ENCODE results near the gene TCERG1. TPM values are rescaled to one million over a fixed set of nuclear protein-coding genes. Genes with fewer than 3 reads are reported as not detected.

The TCERG1 gene
- polyA plus RNA-seq, 3 donors, result 11.6 to 37.3 (median 18.0) TPM

DNA sequence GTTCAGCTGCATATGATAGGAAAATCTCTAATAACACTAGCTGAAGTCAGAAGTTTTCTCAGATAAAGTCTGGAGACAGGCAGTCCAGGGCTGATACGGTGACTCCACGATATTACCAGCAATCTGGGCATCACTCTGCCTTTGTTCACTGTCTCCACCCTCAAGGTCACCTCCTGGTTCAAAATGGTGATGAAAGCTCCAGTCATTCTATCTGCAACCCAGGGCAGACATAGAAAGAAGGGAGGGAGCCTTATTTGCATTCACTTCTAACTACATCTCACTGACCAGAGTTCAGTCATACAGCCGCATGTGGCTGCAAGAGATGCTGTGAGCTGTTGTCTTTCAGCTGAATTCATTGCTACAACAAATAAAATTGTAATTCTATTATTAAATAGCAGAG, 91.3 kb downstream of the TCERG1 start:
- Mint-ChIP-seq H3K9me3 (no peaks in the 10 kb centered on the region), H3K27ac (no peak overlapping the region), H3K4me1 (peaks cover 2% of the 10 kb centered on the region), H3K27me3 (ENCODE audit: low read depth in 3 of 3) (peaks cover 4 to 7% (median 6%) of the 10 kb centered on the region in 3 donors), H3K36me3 (no peaks in the 10 kb centered on the region), H3K4me3 (no peak overlapping the region)
- no peak overlapping the region for H3K4me3 ChIP-seq (replicated peaks in 1 of 3; ENCODE audit: low read depth in 2 of 3, low read length in 3 of 3)
- WGBS (ENCODE audit: insufficient coverage), result 87% methylated on average over 2 of the region's 3 CpGs
- H3K27ac ChIP-seq (ENCODE audit: low read depth in 1 of 2, low read length in 2 of 2), result no peak overlapping the region
- no peak overlapping the region for H2AFZ ChIP-seq (ENCODE audit: insufficient read depth, low read depth, low read length, poor library complexity, severe bottlenecking)
- no peaks in the 10 kb centered on the region for H3K79me2 ChIP-seq (ENCODE audit: insufficient read depth, low read length)
- no peaks in the 10 kb centered on the region for H3K36me3 ChIP-seq (replicated peaks in 1 of 2; ENCODE audit: control insufficient read depth in 1 of 2, insufficient read depth in 2 of 2, low read length in 2 of 2)
- H3K4me2 ChIP-seq (replicated peaks; ENCODE audit: extremely low read depth, low read length, poor library complexity, severe bottlenecking), result no peak overlapping the region
- no peak overlapping the region for H3K9ac ChIP-seq (ENCODE audit: insufficient read depth, low read length, poor library complexity, severe bottlenecking)
- H3K27me3 ChIP-seq (ENCODE audit: control insufficient read depth in 2 of 2, insufficient read depth in 2 of 2, low read length in 2 of 2), result no peaks in the 10 kb centered on the region
- intact Hi-C loops (cut with micrococcal nuclease), result no loop called here
- no peaks in the 10 kb centered on the region for H4K20me1 ChIP-seq (ENCODE audit: insufficient read depth, low read length)
- no peak for DNase-seq
- no peaks in the 10 kb centered on the region for H3K4me1 ChIP-seq (ENCODE audit: control insufficient read depth in 1 of 2, insufficient read depth in 2 of 2, low read length in 2 of 2)
- H3K9me3 ChIP-seq (replicated peaks in 1 of 2; ENCODE audit: control insufficient read depth in 1 of 2, insufficient read depth in 1 of 2, low read length in 2 of 2), result no peaks in the 10 kb centered on the region
- TF ChIP-seq, protein P1, sequence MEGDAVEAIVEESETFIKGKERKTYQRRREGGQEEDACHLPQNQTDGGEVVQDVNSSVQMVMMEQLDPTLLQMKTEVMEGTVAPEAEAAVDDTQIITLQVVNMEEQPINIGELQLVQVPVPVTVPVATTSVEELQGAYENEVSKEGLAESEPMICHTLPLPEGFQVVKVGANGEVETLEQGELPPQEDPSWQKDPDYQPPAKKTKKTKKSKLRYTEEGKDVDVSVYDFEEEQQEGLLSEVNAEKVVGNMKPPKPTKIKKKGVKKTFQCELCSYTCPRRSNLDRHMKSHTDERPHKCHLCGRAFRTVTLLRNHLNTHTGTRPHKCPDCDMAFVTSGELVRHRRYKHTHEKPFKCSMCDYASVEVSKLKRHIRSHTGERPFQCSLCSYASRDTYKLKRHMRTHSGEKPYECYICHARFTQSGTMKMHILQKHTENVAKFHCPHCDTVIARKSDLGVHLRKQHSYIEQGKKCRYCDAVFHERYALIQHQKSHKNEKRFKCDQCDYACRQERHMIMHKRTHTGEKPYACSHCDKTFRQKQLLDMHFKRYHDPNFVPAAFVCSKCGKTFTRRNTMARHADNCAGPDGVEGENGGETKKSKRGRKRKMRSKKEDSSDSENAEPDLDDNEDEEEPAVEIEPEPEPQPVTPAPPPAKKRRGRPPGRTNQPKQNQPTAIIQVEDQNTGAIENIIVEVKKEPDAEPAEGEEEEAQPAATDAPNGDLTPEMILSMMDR (IDR thresholded peaks at IDR 0.05), result no peak

DNA sequence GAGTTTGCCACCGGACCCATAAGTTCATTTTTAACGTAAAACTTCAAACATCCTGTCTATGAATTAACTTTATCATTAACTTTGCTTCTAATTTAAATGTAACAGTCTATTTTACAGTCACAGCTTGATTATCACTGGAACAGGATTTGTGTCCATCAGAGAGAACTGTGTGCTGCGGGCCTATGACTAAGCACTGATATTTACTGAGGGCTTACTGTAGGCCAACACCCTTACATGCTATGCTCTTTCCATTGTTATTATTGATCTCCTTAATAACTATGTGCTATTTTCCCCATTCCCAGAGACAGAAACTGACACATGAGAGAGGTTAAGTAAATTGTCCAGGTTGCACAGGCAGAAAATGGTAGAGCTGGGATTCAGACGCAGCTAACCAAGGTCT, 92.8 kb downstream of the TCERG1 start:
- no peak for DNase-seq
- Mint-ChIP-seq H3K36me3 (no peaks in the 10 kb centered on the region), H3K9me3 (no peaks in the 10 kb centered on the region), H3K27me3 (ENCODE audit: low read depth in 3 of 3) (peaks cover 4 to 8% (median 5%) of the 10 kb centered on the region in 3 donors), H3K4me1 (peaks cover 2% of the 10 kb centered on the region), H3K4me3 (no peak overlapping the region), H3K27ac (no peak overlapping the region)
- TF ChIP-seq, protein P1 (IDR thresholded peaks at IDR 0.05), result no peak
- Histone ChIP-seq H3K4me3 (replicated peaks in 1 of 3; ENCODE audit: low read depth in 2 of 3, low read length in 3 of 3) (no peak overlapping the region), H2AFZ (ENCODE audit: insufficient read depth, low read depth, low read length, poor library complexity, severe bottlenecking) (no peak overlapping the region), H3K27me3 (ENCODE audit: control insufficient read depth in 2 of 2, insufficient read depth in 2 of 2, low read length in 2 of 2) (no peaks in the 10 kb centered on the region), H3K36me3 (replicated peaks in 1 of 2; ENCODE audit: control insufficient read depth in 1 of 2, insufficient read depth in 2 of 2, low read length in 2 of 2) (no peaks in the 10 kb centered on the region), H3K4me1 (ENCODE audit: control insufficient read depth in 1 of 2, insufficient read depth in 2 of 2, low read length in 2 of 2) (no peaks in the 10 kb centered on the region), H4K20me1 (ENCODE audit: insufficient read depth, low read length) (no peaks in the 10 kb centered on the region), H3K79me2 (ENCODE audit: insufficient read depth, low read length) (no peaks in the 10 kb centered on the region), H3K9me3 (replicated peaks in 1 of 2; ENCODE audit: control insufficient read depth in 1 of 2, insufficient read depth in 1 of 2, low read length in 2 of 2) (no peaks in the 10 kb centered on the region), H3K4me2 (replicated peaks; ENCODE audit: extremely low read depth, low read length, poor library complexity, severe bottlenecking) (no peak overlapping the region), H3K9ac (ENCODE audit: insufficient read depth, low read length, poor library complexity, severe bottlenecking) (no peak overlapping the region), H3K27ac (ENCODE audit: low read depth in 1 of 2, low read length in 2 of 2) (no peak overlapping the region)
- 87% methylated on average over 3 of the region's 4 CpGs for WGBS (ENCODE audit: insufficient coverage)
- intact Hi-C loops (cut with micrococcal nuclease), result no loop called here

Measured in CD14-positive monocyte (primary cell).